Astrocyte (in vitro differentiated cells and primary cell): ENCODE results near the gene ETHE1. TPM values are rescaled to one million over a fixed set of nuclear protein-coding genes. Genes with fewer than 3 reads are reported as not detected.

ENCODE experiments used
- DNase-seq: peaks from one replicate; pipeline ENCODE4 v3.0.0-alpha.2; 2010; ENCODE audit warnings: low read depth
- FAIRE-seq: peaks from 2 replicates; lab custom pipeline; 2011; peaks lifted over from hg19 to GRCh38; lab: Jason Lieb, UNC
- H2AFZ ChIP-seq: 2 replicates; pipeline ENCODE4 v1.6.0; 2012; ENCODE audit warnings: low read depth, low read length, inconsistent platforms
- H3K27ac ChIP-seq: 2 replicates; pipeline ENCODE4 v1.5.1; 2011; ENCODE audit warnings: low read depth, low read length, inconsistent platforms
- H3K27me3 ChIP-seq: 2 replicates; pipeline ENCODE4 v1.6.0; 2011; ENCODE audit warnings: low read length, inconsistent platforms; ENCODE audit not compliant: insufficient read depth
- H3K36me3 ChIP-seq: 2 replicates; pipeline ENCODE4 v1.5.1; 2011; ENCODE audit warnings: low read length, inconsistent platforms; ENCODE audit not compliant: insufficient read depth
- H3K4me1 ChIP-seq: 2 replicates; pipeline ENCODE4 v1.5.1; 2011; ENCODE audit warnings: low read length, inconsistent platforms; ENCODE audit not compliant: insufficient read depth
- H3K4me2 ChIP-seq: 2 replicates; pipeline ENCODE4 v1.6.0; 2012; ENCODE audit warnings: low read length, inconsistent platforms
- H3K4me3 ChIP-seq: 2 replicates; pipeline ENCODE4 v1.5.1; 2011; ENCODE audit warnings: low read depth, mild to moderate bottlenecking, low read length, inconsistent platforms; ENCODE audit not compliant: insufficient read depth
- H3K79me2 ChIP-seq: 2 replicates; pipeline ENCODE4 v1.6.0; 2012; ENCODE audit warnings: mild to moderate bottlenecking, low read length, inconsistent platforms; ENCODE audit not compliant: insufficient read depth
- H3K9ac ChIP-seq: 2 replicates; pipeline ENCODE4 v1.6.0; 2012; ENCODE audit warnings: mild to moderate bottlenecking, low read length, inconsistent platforms
- H3K9me3 ChIP-seq: 2 replicates; pipeline ENCODE4 v1.5.1; 2012; ENCODE audit warnings: low read depth, mild to moderate bottlenecking, low read length, inconsistent platforms; ENCODE audit not compliant: insufficient read depth
- H4K20me1 ChIP-seq: 2 replicates; pipeline ENCODE4 v1.6.0; 2012; ENCODE audit warnings: low read length, inconsistent platforms; ENCODE audit not compliant: insufficient read depth
- H3K27ac Mint-ChIP-seq: one replicate; pipeline ENCODE4 v1.8.0; 2021; ENCODE audit warnings: mild to moderate bottlenecking, mixed read lengths; ENCODE audit not compliant: unreplicated experiment
- H3K27me3 Mint-ChIP-seq: one replicate; pipeline ENCODE4 v1.8.0; 2021; ENCODE audit warnings: low read depth, mixed read lengths; ENCODE audit not compliant: unreplicated experiment
- H3K36me3 Mint-ChIP-seq: one replicate; pipeline ENCODE4 v1.8.0; 2021; ENCODE audit warnings: low read depth, mixed read lengths; ENCODE audit not compliant: unreplicated experiment
- H3K4me1 Mint-ChIP-seq: one replicate; pipeline ENCODE4 v1.8.0; 2021; ENCODE audit warnings: low read depth, mixed read lengths; ENCODE audit not compliant: unreplicated experiment
- H3K4me3 Mint-ChIP-seq: one replicate; pipeline ENCODE4 v1.8.0; 2021; ENCODE audit warnings: mild to moderate bottlenecking, moderate library complexity, mixed read lengths; ENCODE audit not compliant: unreplicated experiment
- H3K9me3 Mint-ChIP-seq: one replicate; pipeline ENCODE4 v1.8.0; 2021; ENCODE audit warnings: mild to moderate bottlenecking, mixed read lengths; ENCODE audit not compliant: unreplicated experiment
- CTCF ChIP-seq: IDR thresholded peaks from 2 replicates; pipeline ENCODE4 v1.5.1; 2011; ENCODE audit warnings: low read depth, mild to moderate bottlenecking, inconsistent platforms, low read length, moderate library complexity; ENCODE audit not compliant: insufficient read depth
- EZH2 ChIP-seq: IDR thresholded peaks from 2 replicates; pipeline ENCODE4 v1.6.1; 2012; ENCODE audit warnings: mild to moderate bottlenecking, low read length, inconsistent platforms; ENCODE audit not compliant: insufficient read depth
- total RNA-seq: library from RNA; stranded (reverse); gene quantifications from 2 replicates; pipeline ENCODE4 v1.2.1, GENCODE V29; 2021

Gene ETHE1
- total RNA-seq, 1 donor from 2014 or later: 50.7 TPM

- H3K4me1 Mint-ChIP-seq: no peaks in the 10 kb centered on the region
- H3K36me3 Mint-ChIP-seq: peaks cover 2% of the 10 kb centered on the region
Measured at GRCh38 chr19:43460362-43461016, 66.5 kb downstream of the ETHE1 start.

GRCh38 chr19:43457809-43458208 is 69.2 kb downstream of the ETHE1 start:
- peaks cover 2% of the 10 kb centered on the region for H3K36me3 Mint-ChIP-seq
- no peaks in the 10 kb centered on the region for H3K4me1 Mint-ChIP-seq
- no peaks in the 10 kb centered on the region for H4K20me1 ChIP-seq
- TF ChIP-seq EZH2 (no peak), CTCF (no peak)
- H3K79me2 ChIP-seq: no peaks in the 10 kb centered on the region
- DNase-seq (no peak), FAIRE-seq (no peak)
- no peak overlapping the region for H3K27ac ChIP-seq
- no peak overlapping the region for H3K9ac ChIP-seq
- no peaks in the 10 kb centered on the region for H3K36me3 ChIP-seq
- H3K27me3 ChIP-seq: peaks cover 1% of the 10 kb centered on the region
- no peak overlapping the region for H2AFZ ChIP-seq
- no peaks in the 10 kb centered on the region for H3K9me3 ChIP-seq
- H3K4me2 ChIP-seq: no peak overlapping the region
- no peaks in the 10 kb centered on the region for H3K4me1 ChIP-seq
- no peak overlapping the region for H3K4me3 Mint-ChIP-seq
- no peaks in the 10 kb centered on the region for H3K9me3 Mint-ChIP-seq
- H3K27ac Mint-ChIP-seq: no peak overlapping the region
- H3K27me3 Mint-ChIP-seq: peaks cover 42% of the 10 kb centered on the region
- H3K4me3 ChIP-seq: no peak overlapping the region

More at GRCh38 chr19:43460362-43461016, 66.5 kb downstream of the ETHE1 start:
- no peak overlapping the region for H3K4me2 ChIP-seq
- peaks cover 3% of the 10 kb centered on the region for H3K4me1 ChIP-seq
- FAIRE-seq: no peak
- DNase-seq: no peak
- no peak overlapping the region for H3K27ac ChIP-seq
- peaks cover 6% of the 10 kb centered on the region for H3K9me3 ChIP-seq
- Mint-ChIP-seq H3K27ac (no peak overlapping the region), H3K9me3 (no peaks in the 10 kb centered on the region), H3K27me3 (peaks cover 43% of the 10 kb centered on the region), H3K4me3 (no peak overlapping the region)
- no peaks in the 10 kb centered on the region for H3K36me3 ChIP-seq
- H3K9ac ChIP-seq: no peak overlapping the region
- TF ChIP-seq EZH2 (no peak), CTCF (no peak)
- peaks cover 7% of the 10 kb centered on the region for H3K27me3 ChIP-seq
- H2AFZ ChIP-seq: no peak overlapping the region
- H4K20me1 ChIP-seq: no peaks in the 10 kb centered on the region
- H3K4me3 ChIP-seq: no peak overlapping the region
- no peaks in the 10 kb centered on the region for H3K79me2 ChIP-seq

Other genes starting within 250 kb of the ETHE1 start
- gene CD177, start 173.5 kb downstream of the ETHE1 start, total RNA-seq: not detected in 2 replicates
- gene TEX101, start 112.3 kb downstream of the ETHE1 start, total RNA-seq: not detected in 2 replicates
- gene LYPD3, start 61.6 kb downstream of the ETHE1 start, total RNA-seq: 0.22 and 0.54 TPM in 2 replicates
- gene PHLDB3, start 22.5 kb downstream of the ETHE1 start, total RNA-seq: 13.4 and 14.0 TPM in 2 replicates
- gene ZNF575, start 6.0 kb upstream of the ETHE1 start, total RNA-seq: 1.3 and 1.4 TPM in 2 replicates
- 14.6 and 14.7 TPM in 2 replicates for gene XRCC1, start 48.3 kb upstream of the ETHE1 start, total RNA-seq
- 0.30 and 0.96 TPM in 2 replicates for gene PINLYP, start 48.6 kb upstream of the ETHE1 start, total RNA-seq
- gene IRGQ, start 68.9 kb upstream of the ETHE1 start, total RNA-seq: 49.8 and 60.7 TPM in 2 replicates
- 13.8 and 14.5 TPM in 2 replicates for gene ZNF576, start 69.4 kb upstream of the ETHE1 start, total RNA-seq
- 0.23 TPM in 1 of 2 replicates, not detected in the other for gene SRRM5, start 84.9 kb upstream of the ETHE1 start, total RNA-seq
- gene ZNF428, start 92.4 kb upstream of the ETHE1 start, total RNA-seq: 53.4 and 54.7 TPM in 2 replicates
- gene CADM4, start 112.6 kb upstream of the ETHE1 start, total RNA-seq: 40.8 and 52.1 TPM in 2 replicates
- gene PLAUR, start 143.0 kb upstream of the ETHE1 start, total RNA-seq: 112 and 116 TPM in 2 replicates
- not detected in 2 replicates for gene IRGC, start 188.9 kb upstream of the ETHE1 start, total RNA-seq
- 35.0 and 37.0 TPM in 2 replicates for gene SMG9, start 227.8 kb upstream of the ETHE1 start, total RNA-seq